Middle frontal gyrus (tissue), 1 donor: ENCODE measurements around the gene DSG3.
"Not testable (repeated sequence)": the region's sequence is repeated elsewhere in the genome, so short reads cannot be mapped to it uniquely, and the experiment has no call there.

Experiments used
- DNase-seq: peaks from one replicate; pipeline ENCODE4 v3.0.0-alpha.2; 2015; ENCODE audit warnings: low spot score; ENCODE audit errors: extremely low spot score

Gene DSG3

GRCh38 chr18:31490833-31491232 lies 43.3 kb downstream of the DSG3 start:
- no peak for DNase-seq

- no peak for DNase-seq
Observed at GRCh38 chr18:31491586-31491985, 44.0 kb downstream of the DSG3 start.

- no peak for DNase-seq
Observed at GRCh38 chr18:31492671-31493070, 45.1 kb downstream of the DSG3 start.

- DNase-seq, result no peak
Observed at GRCh38 chr18:31493171-31493570, 45.6 kb downstream of the DSG3 start.

- DNase-seq, result no peak
Observed at GRCh38 chr18:31493941-31494340, 46.4 kb downstream of the DSG3 start.

- DNase-seq, result not testable (repeated sequence)
Observed at GRCh38 chr18:31494705-31495244, 47.2 kb downstream of the DSG3 start.

- no peak for DNase-seq
Observed at GRCh38 chr18:31497404-31497835, 49.9 kb downstream of the DSG3 start.

- no peak for DNase-seq
Observed at GRCh38 chr18:31497836-31498573, 50.5 kb downstream of the DSG3 start, which contains the start of gene DSG2. DSG2 (plus strand) TSS chr18:31498177; CDS start chr18:31498252, 75 bp downstream.

- DNase-seq, result no peak
Observed at GRCh38 chr18:31498574-31499524, 51.3 kb downstream of the DSG3 start.

GRCh38 chr18:31500051-31500688 lies 52.6 kb downstream of the DSG3 start:
- no peak for DNase-seq

GRCh38 chr18:31503011-31503410 lies 55.5 kb downstream of the DSG3 start:
- DNase-seq, result no peak

- DNase-seq, result no peak
Observed at GRCh38 chr18:31504455-31505147, 57.1 kb downstream of the DSG3 start.

GRCh38 chr18:31505156-31505555 lies 57.6 kb downstream of the DSG3 start:
- DNase-seq, result no peak

- DNase-seq, result no peak
Observed at GRCh38 chr18:31506024-31506742, 58.6 kb downstream of the DSG3 start.

GRCh38 chr18:31507124-31507523 lies 59.6 kb downstream of the DSG3 start:
- DNase-seq, result not testable (repeated sequence)

GRCh38 chr18:31508781-31509180 lies 61.2 kb downstream of the DSG3 start:
- DNase-seq, result no peak

GRCh38 chr18:31509571-31509970 lies 62.0 kb downstream of the DSG3 start:
- no peak for DNase-seq

- DNase-seq, result no peak
Observed at GRCh38 chr18:31510319-31510718, 62.8 kb downstream of the DSG3 start.

GRCh38 chr18:31511098-31511497 lies 63.6 kb downstream of the DSG3 start:
- DNase-seq, result no peak

GRCh38 chr18:31512203-31512764 lies 64.7 kb downstream of the DSG3 start:
- DNase-seq, result no peak
